Lung (tissue), 12 donors: ENCODE measurements around the gene ZCCHC24. TPM values are rescaled to one million over a fixed set of nuclear protein-coding genes. Genes with fewer than 3 reads are reported as not detected.

ENCODE experiments used
- ATAC-seq: fragments of 200-7000 bp; cut with Tn5 transposase; one replicate; pipeline ENCODE4 v1.9.1; 2020; ENCODE audit warnings: moderate number of reproducible peaks; ENCODE audit not compliant: insufficient read depth, low FRiP score
- DNase-seq, 3 donors: peaks; one replicate each; pipeline ENCODE4 v3.0.0-alpha.2; 2013 to 2017
- H3K27ac ChIP-seq, 2 donors: one replicate each; pipeline ENCODE4 v1.5.1; 2013; ENCODE audit warnings: mild to moderate bottlenecking in 2 of 2, moderate library complexity in 2 of 2, control low read depth in 1 of 2, inconsistent platforms in 1 of 2, low read depth in 1 of 2, low read length in 1 of 2
- H3K27me3 ChIP-seq, 3 donors: one replicate each; pipeline ENCODE4 v1.5.1; 2013; ENCODE audit warnings: low read length in 2 of 3; ENCODE audit not compliant: control insufficient read depth in 3 of 3, insufficient read depth in 3 of 3
- H3K36me3 ChIP-seq, 4 donors: one replicate each; pipeline ENCODE4 v1.5.1; 2013; ENCODE audit warnings: low read length in 4 of 4, mild to moderate bottlenecking in 1 of 4, moderate library complexity in 1 of 4; ENCODE audit not compliant: control insufficient read depth in 4 of 4, insufficient read depth in 4 of 4
- H3K4me1 ChIP-seq, 5 donors: one replicate each; pipeline ENCODE4 v1.5.1; 2013; ENCODE audit warnings: low read length in 5 of 5, mild to moderate bottlenecking in 2 of 5, moderate library complexity in 1 of 5; ENCODE audit not compliant: control insufficient read depth in 5 of 5, insufficient read depth in 5 of 5
- H3K4me3 ChIP-seq: one replicate; pipeline ENCODE4 v1.5.1; 2013; ENCODE audit warnings: mild to moderate bottlenecking, control low read depth, moderate library complexity
- H3K9ac ChIP-seq, 2 donors: one replicate each; pipeline ENCODE4 v1.5.1; 2013; ENCODE audit warnings: low read length in 2 of 2, control low read depth in 1 of 2; ENCODE audit not compliant: insufficient read depth in 1 of 2
- H3K9me3 ChIP-seq, 4 donors: one replicate each; pipeline ENCODE4 v1.5.1; 2013; ENCODE audit warnings: low read length in 3 of 4, mild to moderate bottlenecking in 1 of 4, moderate library complexity in 1 of 4; ENCODE audit not compliant: control insufficient read depth in 4 of 4, insufficient read depth in 3 of 4
- CTCF ChIP-seq: IDR thresholded peaks from 2 replicates; pipeline ENCODE4 v1.5.1; 2012; ENCODE audit warnings: mild to moderate bottlenecking; ENCODE audit errors: control extremely low read depth, extremely low read depth
- WGBS, 2 donors: extraction: QIAGEN DNeasy Blood & Tissue Kit; methylation state at CpG; one replicate each; pipeline ENCODE4 v1.1.7; 2013; 5-methylcytosine and 5-hydroxymethylcytosine counted together
- polyA plus RNA-seq, 2 donors: library from polyadenylated mRNA; stranded (reverse); fragments of 200-250 nt; gene quantifications; one replicate each; pipeline ENCODE4 v1.2.1, GENCODE V29; 2013
- total RNA-seq, 2 donors: library from RNA; depleted of rRNA in 1 of 2; stranded (reverse); fragments of >200 nt in 1 of 2; gene quantifications; one replicate each; pipeline ENCODE4 v1.2.1, GENCODE V29; 2014 to 2021
- donor health status: control.
- donor health status: control.
- donor health status: Bipolar disorder and iron deficiency.
- donor health status: healthy.
- donor health status: DM: yes; HTN: yes; CAD: no.

The ZCCHC24 gene
- total and polyA plus RNA-seq, 4 donors = 10.4 to 33.5 (median 13.5) TPM

GRCh38 chr10:79376751-79377556, 68.5 kb downstream of the ZCCHC24 start:
- Histone ChIP-seq H3K4me3 (no peak overlapping the region), H3K36me3 (no peaks in the 10 kb centered on the region), H3K27ac (no peak overlapping the region), H3K9me3 (no peaks in the 10 kb centered on the region), H3K27me3 (no peaks in the 10 kb centered on the region), H3K9ac (no peak overlapping the region), H3K4me1 (peaks cover 9 to 32% (median 18%) of the 10 kb centered on the region in 5 donors)
- ATAC-seq (no peak), DNase-seq (no peak)
- TF ChIP-seq CTCF = no peak
- 95 to 97% methylated on average over 12 of the region's 12 CpGs for WGBS, 2 donors

- Histone ChIP-seq H3K9ac (no peak overlapping the region), H3K9me3 (no peaks in the 10 kb centered on the region), H3K27ac (no peak overlapping the region), H3K36me3 (no peaks in the 10 kb centered on the region), H3K4me1 (peaks cover 6 to 24% (median 17%) of the 10 kb centered on the region in 5 donors), H3K27me3 (no peaks in the 10 kb centered on the region), H3K4me3 (no peak overlapping the region)
- ATAC-seq = no peak
- WGBS, 2 donors = 84 to 90% methylated on average over 11 of the region's 11 CpGs
- TF ChIP-seq CTCF = no peak
- DNase-seq = no peak
Measured at GRCh38 chr10:79376078-79376628, 69.3 kb downstream of the ZCCHC24 start.

GRCh38 chr10:79375321-79376077, 69.9 kb downstream of the ZCCHC24 start:
- Histone ChIP-seq H3K36me3 (no peaks in the 10 kb centered on the region), H3K4me1 (peaks cover 6 to 18% (median 11%) of the 10 kb centered on the region in 5 donors), H3K27ac (no peak overlapping the region), H3K9me3 (peaks cover 0 to 2% (median 0%) of the 10 kb centered on the region in 4 donors), H3K9ac (no peak overlapping the region), H3K4me3 (no peak overlapping the region), H3K27me3 (no peaks in the 10 kb centered on the region)
- no peak for ATAC-seq
- 80% methylated on average over 6 of the region's 6 CpGs for WGBS, 2 donors
- no peak for TF ChIP-seq CTCF
- DNase-seq = no peak
